HepG2 (cell line): ENCODE data around the gene SURF1. TPM values are rescaled to one million over a fixed set of nuclear protein-coding genes. Genes with fewer than 3 reads are reported as not detected.

ENCODE experiments used
- CBX2 ChIP-seq, 2 experiments: fragments of 200-600 bp in 1 of 2; sonication (generic); formaldehyde crosslinking in 1 of 2; IDR thresholded peaks; 2 replicates each; pipeline versions ENCODE4 v1.7.0 to v1.8.1; 2018 to 2022; ENCODE audit warnings: low read depth in 2 of 2, low read length in 1 of 2, mild to moderate bottlenecking in 1 of 2, missing genetic modification reagents in 1 of 2
- CREM ChIP-seq, 2 experiments: sonication (generic) in 1 of 2; formaldehyde crosslinking in 1 of 2; IDR thresholded peaks; 2 replicates each; pipeline versions ENCODE4 v1.4.0 to v1.6.1; 2016 to 2020; ENCODE audit warnings: antibody characterized with exemption in 1 of 2, mild to moderate bottlenecking in 1 of 2, missing genetic modification reagents in 1 of 2
- E2F1 ChIP-seq: sonication (generic); formaldehyde crosslinking; IDR thresholded peaks from 2 replicates; pipeline ENCODE4 v1.5.0; 2020; ENCODE audit warnings: missing genetic modification reagents
- EED ChIP-seq: sonication (generic); formaldehyde crosslinking; IDR thresholded peaks from 2 replicates; pipeline ENCODE4 v1.5.0; 2020; ENCODE audit warnings: mild to moderate bottlenecking, missing genetic modification reagents
- GPN1 ChIP-seq: sonication (generic); formaldehyde crosslinking; IDR thresholded peaks from 2 replicates; pipeline ENCODE4 v1.5.1; 2020; ENCODE audit warnings: missing genetic modification reagents, borderline replicate concordance
- PCBP2 ChIP-seq: fragments of 200-400 bp; formaldehyde crosslinking; optimal IDR thresholded peaks from 2 replicates; pipeline ENCODE3; 2018; ENCODE audit warnings: low read length, low read depth; ENCODE audit not compliant: poor library complexity, severe bottlenecking
- POGZ ChIP-seq: sonication (generic); formaldehyde crosslinking; IDR thresholded peaks from 2 replicates; pipeline ENCODE4 v1.4.0; 2020; ENCODE audit warnings: mild to moderate bottlenecking, missing genetic modification reagents
- PRDM15 ChIP-seq: sonication (generic); formaldehyde crosslinking; IDR thresholded peaks from 2 replicates; pipeline ENCODE4 v1.4.0; 2020; ENCODE audit warnings: missing genetic modification reagents
- SMAD9 ChIP-seq: sonication (generic); formaldehyde crosslinking; IDR thresholded peaks from 2 replicates; pipeline ENCODE4 v1.5.1; 2020; ENCODE audit warnings: mild to moderate bottlenecking, missing genetic modification reagents
- TMF1 ChIP-seq: sonication (generic); formaldehyde crosslinking; IDR thresholded peaks from 2 replicates; pipeline ENCODE4 v1.8.1; 2022; ENCODE audit warnings: low read depth, missing genetic modification reagents
- ZBTB40 ChIP-seq, 2 experiments: fragments of 450-650 bp in 1 of 2; sonication (generic) in 1 of 2; formaldehyde crosslinking in 1 of 2; IDR thresholded peaks; 2 replicates each; pipeline versions ENCODE4 v1.6.1 to v1.8.0; 2016 to 2022; ENCODE audit warnings: antibody characterized with exemption in 1 of 2, mild to moderate bottlenecking in 1 of 2, missing genetic modification reagents in 1 of 2
- ZSCAN22 ChIP-seq: sonication (generic); formaldehyde crosslinking; IDR thresholded peaks from 2 replicates; pipeline ENCODE4 v1.4.0; 2020; ENCODE audit warnings: mild to moderate bottlenecking, missing genetic modification reagents
- polyA plus RNA-seq, 8 experiments: library from polyadenylated mRNA; depleted of rRNA in 3 of 8; stranded (reverse) in 7 of 8; unstranded in 1 of 8; fragments of >200 nt; fragmentation: Illumina TruSeq in 4 of 8; extraction: Trizol in 4 of 8; gene quantifications; 2 replicates each; pipeline versions ENCODE4 v1.2.1 to v1.2.3, GENCODE V29; 2011 to 2016; ENCODE audit warnings: low read depth in 4 of 8, missing spikeins in 1 of 8, mixed read lengths in 1 of 8; ENCODE audit not compliant: insufficient read depth in 1 of 8
- total RNA-seq, 5 experiments: library from RNA; depleted of rRNA; stranded (reverse); fragments of >200 nt; fragmentation: Illumina TruSeq; extraction: Trizol; gene quantifications; 2 replicates each; pipeline ENCODE4 v1.2.3, GENCODE V29; 2016; ENCODE audit warnings: low read depth in 1 of 5

The SURF1 gene
- total and polyA plus RNA-seq, 2 of the 13 experiments (the other 11 are each of a cell fraction or from before 2014, with no cell fraction given) = 17.8 to 40.7 TPM

- TF ChIP-seq PRDM15 (CRISPR knock-in tag) (no peak), PCBP2 (no peak), EED (CRISPR knock-in tag) (no peak), E2F1 (peak; percentile 45; the same call in 1 of the 2 replicates), SMAD9 (no peak), ZBTB40 (IDR thresholded peaks at IDR 0.05) (no peak), ZBTB40 (CRISPR knock-in tag; IDR thresholded peaks at IDR 0.05) (peak; percentile 70), CBX2 (IDR thresholded peaks at IDR 0.05; ENCODE audit: low read depth, low read length) (no peak), CBX2 (CRISPR knock-in tag; IDR thresholded peaks at IDR 0.05; ENCODE audit: low read depth) (peak; percentile 72; the same call in 1 of the 2 replicates), GPN1 (CRISPR knock-in tag) (no peak; the same call in 1 of the 2 replicates), CREM (IDR thresholded peaks at IDR 0.05) (no peak), CREM (CRISPR knock-in tag; IDR thresholded peaks at IDR 0.05) (no peak), POGZ (CRISPR knock-in tag) (no peak), ZSCAN22 (0 out of 2 replicates have a peak, but pooled peaks have one; percentile 17), TMF1 (CRISPR knock-in tag) (no peak)
Measured at GRCh38 chr9:133375724-133376654, 19.7 kb upstream of the SURF1 start, which contains the start of the genes STKLD1 and SURF4 (continued).
